ENCODE measurements around the gene MBNL2.

Gene MBNL2

DNA sequence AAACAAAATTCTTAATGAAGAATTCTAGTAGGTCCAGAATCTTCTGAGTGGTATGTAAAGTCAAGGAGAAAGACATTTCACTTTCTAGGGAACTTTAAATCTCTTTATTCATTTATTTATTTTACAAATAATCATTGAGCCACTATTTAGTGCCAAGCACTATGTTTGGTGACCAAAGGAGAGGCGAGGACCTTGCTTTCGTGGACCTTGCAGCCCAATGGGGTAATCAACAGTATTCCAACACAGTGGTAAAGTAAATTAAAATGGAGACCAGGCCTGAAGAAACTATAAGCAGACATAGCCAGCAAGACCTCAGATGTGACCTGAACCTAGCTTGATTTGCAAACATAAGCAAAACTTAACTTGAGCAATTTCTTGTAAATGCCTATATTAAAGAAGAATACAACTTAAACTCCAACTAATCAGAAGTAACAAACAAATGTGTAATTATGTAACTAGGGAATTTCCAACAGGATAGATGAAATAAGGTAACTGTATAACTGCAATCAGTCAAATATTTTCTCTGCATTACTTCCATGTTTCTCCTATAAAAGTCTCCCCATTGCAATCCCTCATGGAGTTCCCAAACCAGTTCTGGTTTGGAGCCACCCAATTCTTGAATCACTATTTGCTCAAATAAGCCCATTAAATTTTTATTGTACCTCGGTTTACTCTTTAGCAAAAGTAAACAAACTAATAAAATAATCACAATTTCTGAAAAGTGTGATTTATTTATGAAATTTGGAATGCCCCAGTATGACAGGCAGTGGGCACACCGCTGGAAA is 67.6 kb downstream of the MBNL2 start:
- no peak overlapping the region for H3K4me3 ChIP-seq (ENCODE audit: low read depth, low read length)

DNA sequence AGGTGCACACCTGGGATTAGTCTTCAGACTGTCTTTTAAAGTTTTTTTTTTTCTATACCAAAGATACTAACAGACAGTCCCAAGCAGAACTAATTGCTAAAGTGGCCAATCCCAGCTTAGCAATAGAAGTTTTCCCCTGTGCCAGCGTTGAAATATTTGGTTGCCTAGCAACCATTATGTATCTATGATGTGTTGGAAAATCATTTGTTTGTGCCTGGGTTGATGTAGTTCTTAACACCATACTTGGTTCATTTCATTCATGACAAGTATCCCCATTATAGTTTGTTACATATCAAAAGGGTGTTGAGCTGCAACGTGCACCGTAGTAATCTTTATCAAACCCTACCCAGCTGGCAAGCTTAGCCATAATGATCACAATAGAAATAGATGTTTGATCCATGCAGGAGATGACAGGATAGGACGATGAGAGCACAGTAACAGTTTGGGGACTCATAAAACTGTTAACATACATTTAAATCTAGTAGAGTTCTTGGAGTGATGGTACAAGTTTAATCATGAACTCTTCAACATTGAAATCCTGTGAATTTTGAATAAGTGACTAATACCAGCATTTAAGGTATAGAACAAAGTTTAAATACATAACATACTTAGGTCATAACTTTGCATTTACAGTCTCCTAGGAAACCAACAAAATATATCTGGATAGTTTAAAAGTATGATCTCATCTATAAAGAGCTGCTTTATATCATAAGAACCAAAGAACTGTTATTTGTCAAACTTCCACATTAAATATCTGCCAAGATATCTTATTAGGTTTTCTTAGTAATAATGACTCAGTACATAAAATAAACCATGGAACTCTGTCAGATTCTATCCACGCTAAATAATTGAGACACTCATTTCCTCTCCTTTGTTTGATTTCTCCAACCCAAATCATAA is 73.4 kb downstream of the MBNL2 start:
- no peak overlapping the region for H3K4me3 ChIP-seq (ENCODE audit: low read depth, low read length)

DNA sequence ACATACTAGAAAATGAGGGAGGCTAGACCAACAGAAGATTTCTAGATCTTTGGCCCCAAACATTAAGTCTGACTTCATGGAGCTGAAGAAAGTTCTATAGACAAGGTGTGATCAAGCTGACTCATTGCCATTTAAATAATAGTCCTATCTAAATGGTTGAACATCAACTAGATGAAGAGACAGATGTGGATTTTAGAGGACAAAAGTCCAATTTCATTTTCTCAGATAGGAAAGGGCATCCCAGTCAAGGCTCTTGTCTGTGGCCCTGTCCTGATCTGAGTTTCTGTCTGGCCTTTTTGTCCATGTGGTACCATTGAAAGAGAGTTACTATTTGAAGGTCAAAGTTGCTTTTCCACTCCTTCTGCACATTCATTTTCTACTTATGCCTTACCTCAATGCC is 74.6 kb downstream of the MBNL2 start:
- no peak overlapping the region for H3K4me3 ChIP-seq (ENCODE audit: low read depth, low read length)

DNA sequence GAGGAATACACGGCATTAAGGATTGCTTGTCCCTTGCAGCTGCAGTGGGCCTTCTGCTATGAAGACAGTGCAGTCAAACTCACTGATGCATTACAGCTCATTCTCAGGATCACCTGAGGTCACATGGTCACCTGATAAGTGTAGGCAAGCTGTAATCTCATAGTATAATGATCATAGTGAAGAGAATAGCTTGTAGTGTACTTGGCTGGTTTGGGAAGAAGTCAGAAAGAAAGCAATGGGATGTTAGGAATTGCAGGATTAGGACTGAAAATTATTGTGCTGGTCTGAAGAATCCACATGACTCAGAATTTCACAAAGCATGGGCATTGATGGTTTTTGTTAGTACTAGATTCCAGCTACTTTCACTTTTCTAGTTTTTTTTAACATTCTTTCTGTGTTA is 76.7 kb downstream of the MBNL2 start:
- H3K4me3 ChIP-seq (ENCODE audit: low read depth, low read length) = no peak overlapping the region

DNA sequence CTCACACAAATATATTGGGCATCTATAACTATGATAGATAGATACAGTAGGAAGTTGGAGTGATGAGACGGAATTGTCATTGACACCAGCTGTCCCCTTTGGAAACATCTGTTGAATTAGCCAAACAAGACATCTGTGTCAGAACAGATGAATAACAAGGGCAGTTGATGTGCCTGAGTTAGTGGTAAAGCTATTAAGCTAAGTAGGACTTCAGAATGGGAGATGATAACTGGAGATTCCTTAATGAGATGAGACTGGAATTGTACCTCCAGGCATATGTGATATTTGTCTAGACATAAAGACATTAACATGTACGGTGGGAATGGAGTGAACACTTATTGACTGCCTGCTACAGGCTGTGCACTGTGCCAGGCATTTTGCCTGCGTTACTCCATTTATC is 78.7 kb downstream of the MBNL2 start:
- no peak overlapping the region for H3K4me3 ChIP-seq (ENCODE audit: low read depth, low read length)

DNA sequence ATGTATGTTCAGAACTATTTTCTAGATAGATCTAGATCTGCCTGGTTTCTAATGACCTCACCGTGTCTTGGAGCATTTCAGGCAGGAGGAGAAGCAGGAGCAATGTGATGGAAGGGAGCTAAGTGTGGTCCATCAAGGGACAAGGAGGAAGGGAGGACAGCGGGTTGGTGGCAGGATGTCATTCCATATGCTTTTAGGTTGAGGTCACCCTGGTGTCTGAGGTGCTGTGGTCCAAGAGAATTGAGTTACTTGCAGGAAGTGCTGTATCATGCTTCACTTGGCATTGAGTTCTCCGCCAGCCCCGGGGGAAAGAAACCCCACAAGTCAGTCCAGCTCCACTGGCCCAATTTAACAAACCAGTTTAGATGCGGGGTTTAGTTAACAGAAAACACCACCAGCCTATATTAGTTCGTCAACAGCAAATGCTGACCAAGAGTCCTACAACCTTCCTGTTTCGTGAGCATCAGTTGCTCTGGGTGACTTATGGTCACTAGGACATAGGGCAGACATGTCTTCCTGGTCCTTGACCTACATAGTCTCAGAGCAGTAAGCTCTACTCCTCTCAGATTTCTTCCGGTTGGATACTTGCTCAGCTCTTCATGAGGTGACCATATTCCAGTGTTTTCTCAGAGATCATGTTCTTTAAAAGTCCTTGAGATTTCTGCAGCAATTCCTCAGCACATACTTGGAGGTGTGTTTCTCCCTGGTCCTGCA is 79.4 kb downstream of the MBNL2 start:
- no peak overlapping the region for H3K4me3 ChIP-seq (ENCODE audit: low read depth, low read length)

DNA sequence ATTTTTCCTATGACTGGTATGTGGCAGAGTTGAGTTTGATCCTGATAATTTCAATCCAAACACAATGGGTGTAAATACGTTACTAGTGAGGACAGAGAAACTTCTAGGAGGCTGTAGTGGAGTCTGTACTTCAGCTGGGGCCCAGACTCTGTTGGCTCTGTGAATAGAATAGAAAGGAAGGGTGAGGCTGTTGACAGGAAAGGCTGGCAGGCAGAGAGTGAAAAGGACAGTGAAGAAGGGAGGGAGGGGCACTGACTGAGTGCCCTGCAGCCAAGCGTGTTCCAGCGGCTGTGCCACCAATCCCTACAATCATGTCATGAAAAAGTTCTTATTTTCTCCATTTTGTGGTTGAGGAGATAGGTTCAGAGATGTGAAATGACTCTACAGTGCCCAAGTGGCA is 80.5 kb downstream of the MBNL2 start:
- H3K4me3 ChIP-seq (ENCODE audit: low read depth, low read length) = no peak overlapping the region

DNA sequence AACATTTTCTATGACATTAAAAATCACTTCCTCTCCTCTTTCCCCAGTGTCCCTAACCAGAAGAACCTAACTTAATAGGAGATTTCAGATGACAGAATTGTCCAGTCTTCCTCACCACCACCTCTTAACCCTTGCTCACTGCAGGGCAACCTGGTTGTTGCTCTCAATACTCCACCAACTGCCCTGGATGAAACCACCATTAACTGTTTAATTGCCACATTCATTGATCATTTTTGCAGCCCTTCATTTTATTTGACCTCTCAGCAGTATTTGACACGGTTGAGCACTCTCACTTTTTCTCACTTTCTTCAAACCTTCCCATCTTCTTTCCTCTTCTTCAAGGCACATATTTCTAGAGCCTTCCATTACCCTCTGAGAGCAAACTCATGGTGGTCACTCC is 84.0 kb downstream of the MBNL2 start:
- no peak overlapping the region for H3K4me3 ChIP-seq (ENCODE audit: low read depth, low read length)

DNA sequence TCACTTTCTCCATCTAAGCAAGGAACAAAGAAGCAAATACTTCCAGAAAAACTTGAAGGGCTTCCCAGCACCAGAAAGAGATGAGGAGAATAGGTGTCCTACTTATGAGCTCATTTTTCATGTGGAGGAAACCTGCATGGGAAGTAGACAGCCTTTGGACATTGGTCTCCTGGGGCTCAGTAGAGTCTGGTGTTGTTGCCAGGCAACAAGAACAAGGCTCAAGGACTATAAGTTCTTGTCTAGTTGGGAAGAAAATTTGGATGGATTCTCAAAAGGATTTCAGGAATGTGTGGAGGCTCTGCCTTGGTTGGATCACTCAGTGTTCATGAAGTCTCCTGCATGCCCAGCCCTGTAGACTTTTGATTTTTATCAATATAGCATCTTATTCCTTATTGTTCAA is 84.5 kb downstream of the MBNL2 start:
- no peak overlapping the region for H3K4me3 ChIP-seq (ENCODE audit: low read depth, low read length)

DNA sequence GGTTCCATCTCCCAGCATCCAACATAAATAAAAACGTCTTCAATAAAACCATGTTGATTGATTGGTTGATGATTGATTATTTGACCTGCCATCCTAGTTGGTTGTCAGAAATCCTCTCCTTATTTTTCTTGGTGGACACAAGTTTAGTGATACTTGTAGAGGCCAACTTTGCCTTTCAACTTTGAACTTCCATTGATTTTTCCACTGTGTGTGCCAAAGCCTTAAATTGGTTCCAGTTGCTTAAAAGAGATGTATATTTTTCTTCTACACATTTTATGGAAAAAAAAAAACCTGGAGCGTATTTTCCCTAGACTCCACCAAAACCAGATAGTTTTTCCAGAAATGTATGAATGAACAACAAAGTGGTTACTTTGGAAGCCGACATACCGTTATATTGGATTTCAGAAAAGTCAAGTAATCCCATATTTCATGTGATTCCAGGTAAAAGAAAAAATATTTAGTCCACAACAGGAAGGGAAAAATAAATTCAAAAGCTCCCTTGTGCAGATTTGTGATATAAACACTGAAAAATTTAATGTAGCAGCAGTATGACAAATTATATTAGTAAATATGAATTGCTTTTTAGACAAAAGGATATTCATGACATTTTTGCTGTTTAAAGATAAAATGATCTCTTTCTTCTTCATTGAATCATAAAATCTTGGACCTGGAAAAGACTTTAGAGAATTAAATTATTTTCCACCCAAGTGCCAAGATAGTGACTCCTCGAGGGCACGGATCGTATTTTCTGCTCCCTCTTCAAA is 85.2 kb downstream of the MBNL2 start:
- H3K4me3 ChIP-seq (ENCODE audit: low read depth, low read length) = no peak overlapping the region

DNA sequence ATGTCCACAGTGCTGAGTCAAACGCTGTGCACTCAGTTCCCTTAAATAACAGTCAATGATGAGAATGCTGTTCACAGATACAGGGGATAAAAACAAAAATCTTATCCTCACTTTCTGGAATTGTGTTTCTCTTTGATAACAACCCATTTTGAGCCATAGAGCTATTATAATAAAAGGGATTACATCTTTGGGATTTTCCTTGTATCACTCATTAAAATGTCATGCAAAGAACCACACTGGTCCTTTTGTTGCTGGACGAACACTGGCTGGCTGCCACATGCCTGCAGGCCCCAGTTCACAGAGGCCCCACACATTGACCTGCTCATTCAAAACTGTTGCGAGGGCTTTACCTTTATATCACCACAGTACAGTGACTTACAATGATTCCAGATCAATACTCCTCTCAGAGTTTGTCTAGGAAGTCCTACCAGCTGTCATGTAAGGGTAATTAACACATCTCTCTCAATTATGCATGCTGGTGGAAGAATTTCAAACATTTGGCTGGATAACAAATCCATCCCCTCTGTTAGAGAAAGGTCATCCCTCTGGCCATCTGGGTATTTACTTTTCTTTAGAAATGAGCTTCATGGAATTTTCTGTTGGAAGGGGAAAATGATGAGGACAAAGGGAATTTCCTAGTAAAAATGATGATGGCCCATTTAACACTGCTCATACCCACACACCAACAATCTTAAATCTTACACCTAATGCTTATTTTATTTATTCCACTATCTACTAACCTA is 85.9 kb downstream of the MBNL2 start:
- H3K4me3 ChIP-seq (ENCODE audit: low read depth, low read length) = no peak overlapping the region

DNA sequence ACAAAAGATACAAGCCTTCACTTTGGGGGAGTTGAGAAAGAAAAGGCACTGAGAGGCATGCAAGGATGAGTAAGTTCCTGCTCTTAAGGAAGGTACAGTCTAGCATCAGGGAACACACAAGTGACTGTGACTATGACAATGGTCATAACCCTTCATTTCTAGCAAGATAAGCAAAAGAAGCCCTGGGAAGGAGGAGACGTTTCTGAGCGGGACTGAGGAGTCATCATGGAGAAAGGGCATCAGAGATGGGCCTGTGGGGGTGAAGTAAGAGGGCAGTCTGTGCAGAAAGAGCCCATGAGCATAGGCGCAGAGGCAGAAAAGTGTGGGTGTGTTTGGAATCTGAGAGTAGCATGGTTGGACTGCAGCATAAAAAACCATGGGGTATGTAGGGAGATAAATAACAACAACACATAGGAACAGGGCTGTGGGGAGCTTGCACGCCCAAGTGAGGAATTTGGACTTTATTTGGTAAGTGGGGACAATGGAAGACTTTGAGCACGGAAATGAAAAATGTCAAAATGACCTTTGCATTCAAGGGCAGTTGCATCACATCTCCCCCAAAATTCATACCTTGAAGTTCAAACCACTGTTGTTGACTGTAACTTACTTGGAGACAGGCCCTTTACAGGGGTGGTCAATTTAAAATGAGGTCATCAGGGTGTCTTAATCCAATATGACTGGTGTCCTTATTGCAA is 86.7 kb downstream of the MBNL2 start:
- no peak overlapping the region for H3K4me3 ChIP-seq (ENCODE audit: low read depth, low read length)

DNA sequence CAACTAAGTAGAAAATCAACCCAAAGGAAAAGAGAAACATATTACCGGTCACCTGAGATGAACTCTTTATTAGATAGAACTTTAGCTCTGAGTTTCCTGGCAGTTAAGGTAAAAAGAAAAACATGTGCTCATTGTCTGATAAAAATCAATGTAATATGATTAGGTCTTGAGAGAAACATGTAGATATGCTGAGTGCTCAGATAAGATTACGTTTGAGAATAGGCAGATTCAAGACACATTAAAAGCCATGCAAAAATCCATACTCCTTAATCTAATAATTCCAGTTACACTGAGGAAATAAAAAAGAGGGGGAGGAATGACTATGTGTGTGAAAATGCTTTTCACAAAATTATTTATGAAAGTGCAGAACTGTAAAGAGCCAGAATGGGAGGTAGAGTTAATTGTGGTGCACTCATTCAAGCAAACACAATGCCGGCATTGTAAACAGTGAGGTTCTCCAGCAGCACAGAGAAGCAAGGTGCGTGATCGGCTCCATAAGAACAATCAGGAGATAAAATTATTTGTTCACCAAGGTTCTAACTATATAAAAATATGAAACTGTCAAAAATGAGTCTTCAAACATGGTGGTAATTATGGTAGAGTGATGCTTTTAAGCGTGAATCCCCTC is 88.8 kb downstream of the MBNL2 start:
- H3K4me3 ChIP-seq (ENCODE audit: low read depth, low read length) = no peak overlapping the region

DNA sequence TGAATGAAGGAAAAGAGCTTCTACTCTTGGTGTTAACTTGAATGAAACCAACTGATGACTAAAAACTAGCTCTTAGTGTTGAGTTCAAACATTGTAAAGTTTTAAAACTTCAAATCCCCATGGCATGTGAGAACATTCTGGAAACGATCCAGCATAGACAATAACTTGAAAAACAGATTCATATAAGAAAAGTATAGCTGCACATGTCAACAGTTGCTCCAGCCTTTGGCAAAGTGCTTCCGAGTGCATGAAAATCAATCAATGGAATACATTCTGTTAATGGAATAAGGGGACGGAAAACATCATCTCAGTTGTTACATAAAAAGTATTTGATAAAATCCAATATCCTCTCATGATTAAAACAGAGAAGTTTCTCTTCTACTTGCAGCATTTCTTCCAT is 89.8 kb downstream of the MBNL2 start:
- H3K4me3 ChIP-seq (ENCODE audit: low read depth, low read length) = no peak overlapping the region

DNA sequence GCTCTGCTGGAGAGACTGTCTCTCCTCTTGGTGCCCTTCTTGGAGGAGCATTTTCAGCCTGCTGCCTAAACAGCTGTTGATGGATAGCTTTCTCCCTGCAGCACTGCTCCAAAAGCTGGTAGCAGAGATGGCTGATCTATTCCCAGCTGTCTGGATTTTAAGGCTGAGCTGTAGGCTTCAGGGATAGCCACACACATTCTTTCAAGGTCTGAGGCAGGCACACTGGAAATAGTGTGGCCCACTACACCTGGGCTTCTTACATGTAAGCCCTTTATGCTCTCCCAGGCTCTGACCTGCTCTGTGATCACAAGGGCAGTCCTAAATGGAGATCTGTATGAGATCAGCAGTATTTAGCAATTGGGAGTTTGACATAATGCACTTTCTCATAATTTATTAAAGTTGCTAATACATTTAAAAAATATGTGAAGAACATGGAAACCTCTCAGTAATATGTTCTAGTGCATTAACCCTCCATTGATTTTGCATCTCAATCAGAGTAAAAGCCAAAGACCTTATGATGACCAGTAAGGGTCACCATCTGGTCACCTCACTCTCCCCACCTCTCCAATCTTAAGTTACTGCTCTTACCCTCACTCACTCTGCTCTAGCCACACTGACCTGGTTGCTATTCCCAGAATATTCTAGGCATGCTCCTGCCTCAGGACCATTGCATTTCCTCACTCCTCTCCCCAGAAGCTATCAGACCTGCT is 91.6 kb downstream of the MBNL2 start:
- H3K4me3 ChIP-seq (ENCODE audit: low read depth, low read length) = no peak overlapping the region

DNA sequence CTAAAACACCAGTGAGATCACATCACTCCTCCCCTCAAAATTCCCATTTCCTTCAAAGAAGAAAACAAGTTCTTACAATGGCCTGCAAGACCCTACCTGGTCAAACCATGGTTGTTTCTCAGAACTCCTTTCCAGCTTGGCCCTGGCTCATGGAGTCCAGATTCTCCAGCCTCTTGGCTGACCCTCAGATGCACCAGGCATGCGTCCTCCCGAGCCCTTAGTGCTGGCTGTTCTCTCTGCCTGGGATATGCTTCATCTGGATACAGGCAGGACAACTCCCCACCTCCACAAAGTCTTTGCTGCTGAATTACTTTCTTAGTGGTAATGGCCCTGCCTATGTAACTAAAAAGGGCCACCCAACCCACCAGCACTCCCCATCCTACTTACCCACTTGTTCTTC is 94.3 kb downstream of the MBNL2 start:
- no peak overlapping the region for H3K4me3 ChIP-seq (ENCODE audit: low read depth, low read length)

DNA sequence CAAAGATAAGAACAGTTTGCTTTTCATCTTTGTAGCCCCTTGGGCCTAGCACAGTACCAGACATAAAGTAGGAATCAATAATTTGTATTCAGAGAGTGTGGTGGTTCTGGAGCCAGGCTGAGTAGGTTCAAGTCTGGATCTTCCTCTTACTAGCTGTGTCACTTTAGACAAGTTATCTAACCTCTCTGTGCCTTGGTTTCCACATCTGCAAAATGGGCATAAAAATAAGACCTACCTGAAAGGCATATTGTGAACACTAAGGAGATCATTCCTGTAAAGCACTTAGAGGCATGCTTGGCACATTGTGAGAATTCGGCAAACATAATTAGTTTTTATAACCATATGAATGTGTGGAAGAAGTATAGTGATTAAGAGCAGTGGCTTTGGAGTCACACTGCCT is 95.8 kb downstream of the MBNL2 start:
- H3K4me3 ChIP-seq (ENCODE audit: low read depth, low read length) = no peak overlapping the region

DNA sequence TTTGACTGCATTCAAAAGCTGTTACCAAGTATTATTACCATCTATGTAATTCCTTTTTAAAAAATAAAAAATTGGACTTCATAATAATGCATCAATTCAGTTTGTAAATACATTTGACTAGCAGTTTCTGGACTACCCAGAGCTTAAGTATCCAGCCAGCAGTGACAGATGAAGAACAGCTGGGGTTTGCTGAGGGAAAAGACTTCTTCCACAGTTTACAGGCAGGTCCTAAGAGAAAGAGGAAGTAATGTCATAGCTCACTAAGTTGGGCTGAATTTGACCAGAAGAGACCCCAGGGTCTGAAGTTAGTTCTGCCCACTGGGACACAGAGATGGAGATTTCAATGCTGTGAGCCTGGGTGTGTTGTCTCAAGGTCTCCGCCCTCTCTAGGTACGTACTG is 96.4 kb downstream of the MBNL2 start:
- H3K4me3 ChIP-seq (ENCODE audit: low read depth, low read length) = no peak overlapping the region
